Measurements from ENCODE around the gene ADCK1.

DNA sequence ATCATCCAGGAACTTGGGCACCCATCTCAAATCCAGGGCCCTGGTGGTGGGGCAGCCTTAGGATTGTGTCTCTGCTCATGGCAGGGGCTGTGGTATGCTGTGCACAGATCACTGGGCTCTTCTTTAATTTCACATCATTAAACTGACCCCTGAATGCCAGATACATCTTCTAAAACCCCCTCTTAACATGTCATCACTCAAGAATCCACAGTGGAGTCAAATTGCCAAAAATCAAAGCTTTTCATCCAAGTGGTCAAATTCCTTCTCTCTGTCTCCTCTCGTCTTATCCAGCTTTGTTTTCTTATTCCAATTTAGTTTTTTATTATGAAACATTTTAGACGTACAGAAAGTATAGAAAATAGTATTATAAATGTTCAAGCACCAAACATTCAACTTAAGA lies 97.5 kb downstream of the ADCK1 start:
- TF ChIP-seq, protein P1, sequence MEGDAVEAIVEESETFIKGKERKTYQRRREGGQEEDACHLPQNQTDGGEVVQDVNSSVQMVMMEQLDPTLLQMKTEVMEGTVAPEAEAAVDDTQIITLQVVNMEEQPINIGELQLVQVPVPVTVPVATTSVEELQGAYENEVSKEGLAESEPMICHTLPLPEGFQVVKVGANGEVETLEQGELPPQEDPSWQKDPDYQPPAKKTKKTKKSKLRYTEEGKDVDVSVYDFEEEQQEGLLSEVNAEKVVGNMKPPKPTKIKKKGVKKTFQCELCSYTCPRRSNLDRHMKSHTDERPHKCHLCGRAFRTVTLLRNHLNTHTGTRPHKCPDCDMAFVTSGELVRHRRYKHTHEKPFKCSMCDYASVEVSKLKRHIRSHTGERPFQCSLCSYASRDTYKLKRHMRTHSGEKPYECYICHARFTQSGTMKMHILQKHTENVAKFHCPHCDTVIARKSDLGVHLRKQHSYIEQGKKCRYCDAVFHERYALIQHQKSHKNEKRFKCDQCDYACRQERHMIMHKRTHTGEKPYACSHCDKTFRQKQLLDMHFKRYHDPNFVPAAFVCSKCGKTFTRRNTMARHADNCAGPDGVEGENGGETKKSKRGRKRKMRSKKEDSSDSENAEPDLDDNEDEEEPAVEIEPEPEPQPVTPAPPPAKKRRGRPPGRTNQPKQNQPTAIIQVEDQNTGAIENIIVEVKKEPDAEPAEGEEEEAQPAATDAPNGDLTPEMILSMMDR (IDR thresholded peaks at IDR 0.05) = no peak
- TF ChIP-seq POLR2A (IDR thresholded peaks at IDR 0.05) (no peak), POLR2AphosphoS5 (IDR thresholded peaks at IDR 0.05) (no peak)
